Stimulated activated CD4-positive, alpha-beta T cell treated with anti-CD3 and anti-CD28 coated beads, Interleukin-2, amount 100 ng/mL, for 4 hours (primary cell): ENCODE data around the gene EPM2A.

Source experiments
- DNase-seq: peaks from one replicate; pipeline ENCODE4 v3.0.0-alpha.2; 2020; ENCODE audit warnings: low read depth

Gene EPM2A

DNA sequence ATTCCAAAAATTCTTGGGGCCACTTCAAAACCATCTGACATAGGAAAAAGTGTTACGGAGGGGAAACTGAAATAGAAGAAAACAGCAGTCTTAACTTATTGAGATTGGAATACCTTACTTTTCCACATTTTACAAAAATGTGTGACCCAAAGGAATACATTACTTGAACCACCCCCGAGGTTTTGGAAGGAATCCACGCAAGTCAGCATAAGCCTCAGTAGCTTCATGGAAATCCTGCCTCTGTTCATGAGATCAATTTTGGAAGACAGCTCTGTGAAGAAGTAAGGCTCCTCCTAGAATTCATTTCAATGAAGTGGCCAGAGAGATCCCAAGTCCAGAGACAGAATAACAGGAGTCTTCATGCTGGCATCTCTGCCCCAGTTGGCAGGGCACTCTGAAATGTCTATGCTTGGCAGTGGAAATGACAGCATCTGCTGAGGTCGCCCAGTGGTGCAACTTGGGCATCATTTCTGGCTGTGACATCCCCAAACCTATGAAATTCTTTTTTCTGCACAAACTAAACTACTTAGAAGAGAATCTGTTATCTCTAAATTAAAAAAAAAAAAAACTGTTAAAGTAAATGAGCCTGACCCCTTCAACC lies 132.5 kb downstream of the EPM2A start:
- DNase-seq: no peak

GRCh38 chr6:145601397-145601796 lies 133.9 kb downstream of the EPM2A start:
- DNase-seq: no peak

DNA sequence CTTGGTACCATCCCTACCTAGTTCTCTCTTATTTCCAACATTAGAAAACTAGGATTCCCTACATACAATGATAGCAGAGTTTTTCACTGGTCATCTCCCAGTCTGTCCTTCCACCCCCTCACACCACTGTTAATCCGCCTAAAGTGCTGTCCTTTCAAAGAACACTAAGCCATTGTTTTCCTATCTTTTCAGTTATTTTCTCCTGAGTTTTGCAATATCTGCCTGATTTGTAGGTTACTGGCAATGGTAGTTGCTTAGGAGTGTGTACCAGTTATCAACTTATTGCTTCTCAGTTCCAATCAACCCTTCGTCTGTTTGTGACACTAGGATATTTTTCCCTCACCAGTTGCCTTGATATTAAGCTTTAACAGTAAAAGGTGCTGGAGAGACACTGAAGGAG lies 135.0 kb downstream of the EPM2A start:
- no peak for DNase-seq

DNA sequence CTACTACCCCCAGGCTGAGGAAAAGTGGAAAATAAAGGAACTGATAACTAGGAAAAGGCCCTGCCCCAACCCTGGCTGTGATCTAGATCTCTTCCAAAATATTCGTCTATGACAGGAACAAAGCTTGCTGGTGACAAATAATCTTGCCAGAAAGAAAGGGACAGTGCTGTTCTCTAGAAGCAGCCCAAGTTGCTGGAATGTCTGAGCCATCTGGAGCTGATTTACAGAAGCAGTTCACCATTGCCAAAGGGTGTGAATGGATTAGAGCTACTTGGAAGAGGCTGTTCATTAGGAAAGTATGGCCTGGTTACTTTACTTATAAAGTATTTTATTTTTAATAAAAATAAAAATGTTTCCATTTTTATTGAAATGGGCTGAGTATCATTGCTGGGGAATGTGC lies 146.3 kb downstream of the EPM2A start:
- DNase-seq: no peak

- no peak for DNase-seq
These were observed 148.0 kb downstream of the EPM2A start for GRCh38 chr6:145587334-145587733.

DNA sequence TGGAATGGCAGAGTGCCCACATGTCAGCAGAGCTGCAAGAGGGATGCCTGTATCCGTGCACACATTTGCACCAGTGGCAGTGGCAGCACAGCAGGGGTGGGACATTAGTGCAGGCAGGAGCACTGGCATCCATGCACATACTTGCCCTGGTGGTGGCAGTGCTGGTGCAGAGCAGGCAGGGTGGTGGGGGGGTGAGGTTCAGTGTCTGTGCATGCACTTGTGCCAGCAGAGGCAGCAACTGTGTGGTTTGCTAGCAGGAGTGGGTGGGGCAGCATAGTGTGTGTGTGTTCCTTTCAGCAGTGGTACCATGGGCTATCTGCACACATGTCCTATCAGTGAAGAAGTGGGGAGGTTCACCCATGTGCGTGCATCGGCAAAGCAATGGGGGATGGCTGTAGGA lies 151.6 kb downstream of the EPM2A start:
- DNase-seq: no peak
